Measurements from ENCODE around the gene NSD2.

- TF ChIP-seq ELF4 (IDR thresholded peaks at IDR 0.05) (no peak), L3MBTL2 (conservative IDR thresholded peaks at IDR 0.05) (no peak), SP1 (IDR thresholded peaks at IDR 0.05) (no peak), FOXA1 (IDR thresholded peaks at IDR 0.05) (no peak), PKNOX1 (IDR thresholded peaks at IDR 0.05) (no peak), FOXK2 (IDR thresholded peaks at IDR 0.05) (no peak), TARDBP (IDR thresholded peaks at IDR 0.05) (no peak), NFRKB (IDR thresholded peaks at IDR 0.05) (no peak), SUZ12 (IDR thresholded peaks at IDR 0.05) (no peak)
Observed at GRCh38 chr4:1868912-1869311, 2.3 kb upstream of the NSD2 start.
